HG03378 (cell line): ENCODE results near the gene FAAP100.

ENCODE experiments used
- ATAC-seq: cut with Tn5 transposase; IDR thresholded peaks from one replicate; pipeline ENCODE4 v1.9.1; 2021; ENCODE audit warnings: mild to moderate bottlenecking, moderate library complexity; ENCODE audit not compliant: unreplicated experiment

FAAP100 gene

DNA sequence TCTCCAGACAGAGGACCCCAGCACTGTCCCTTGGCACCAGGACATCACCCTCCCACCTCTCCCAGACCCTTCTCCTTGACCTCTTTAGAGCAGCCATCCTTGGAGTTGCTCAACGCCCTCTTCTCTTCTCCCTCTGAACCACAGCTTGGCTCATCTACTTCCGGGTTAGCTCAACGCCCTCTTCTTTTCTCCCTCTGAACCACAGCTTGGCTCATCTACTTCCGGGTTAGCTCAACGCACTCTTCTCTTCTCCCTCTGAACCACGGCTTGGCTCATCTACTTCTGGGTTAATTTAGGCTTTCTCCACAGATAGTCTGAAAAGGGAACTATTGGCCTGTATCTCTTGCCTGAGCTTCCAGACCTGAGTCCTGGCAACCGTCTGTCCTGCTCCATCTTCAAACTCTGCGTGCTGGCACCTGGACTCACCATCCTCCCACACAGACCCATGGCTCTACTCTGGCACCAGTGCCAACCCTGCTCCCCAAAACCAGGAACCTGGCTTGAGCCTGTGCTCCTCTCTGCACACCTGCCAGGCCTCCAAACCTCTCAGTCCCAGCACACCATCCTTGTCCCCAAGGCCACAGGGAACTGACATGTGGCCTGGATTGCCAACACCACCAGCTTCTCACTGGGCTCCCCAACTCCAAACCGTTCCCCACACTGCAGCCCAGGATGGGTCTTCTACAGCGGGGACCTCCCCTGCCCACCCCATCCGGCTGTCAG, 25.3 kb upstream of the FAAP100 start:
- no peak for ATAC-seq

DNA sequence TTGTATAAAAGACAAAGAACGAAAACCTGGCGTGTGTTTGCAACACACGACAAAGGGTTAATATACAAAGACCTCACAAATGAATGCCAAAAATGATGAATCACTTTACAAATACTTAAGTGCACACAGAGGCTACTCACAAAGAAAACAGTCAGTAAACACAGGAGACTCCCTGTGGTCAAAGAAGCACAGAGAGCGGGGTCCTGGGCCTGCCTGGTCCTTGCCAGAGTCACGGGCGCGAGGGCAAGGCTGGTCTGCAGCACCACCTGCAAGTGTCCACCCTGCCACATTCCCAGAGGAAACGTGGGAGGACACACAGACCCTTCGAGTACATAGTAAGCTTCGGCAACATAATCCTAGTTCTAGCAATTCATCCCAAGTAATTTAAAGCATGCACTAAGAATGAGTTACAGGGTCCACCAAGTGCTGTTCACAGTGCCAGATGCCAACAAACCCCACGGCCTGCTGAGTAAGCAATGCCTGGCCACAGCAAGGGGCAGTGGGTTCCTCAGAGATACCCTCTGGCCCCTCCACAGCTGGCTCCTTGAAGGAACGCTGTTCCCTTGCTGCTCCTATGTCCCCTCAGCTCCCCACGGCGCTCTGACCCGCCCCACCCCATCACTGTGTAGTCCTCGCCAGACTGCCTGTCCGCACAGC, 24.6 kb upstream of the FAAP100 start:
- ATAC-seq, result no peak

DNA sequence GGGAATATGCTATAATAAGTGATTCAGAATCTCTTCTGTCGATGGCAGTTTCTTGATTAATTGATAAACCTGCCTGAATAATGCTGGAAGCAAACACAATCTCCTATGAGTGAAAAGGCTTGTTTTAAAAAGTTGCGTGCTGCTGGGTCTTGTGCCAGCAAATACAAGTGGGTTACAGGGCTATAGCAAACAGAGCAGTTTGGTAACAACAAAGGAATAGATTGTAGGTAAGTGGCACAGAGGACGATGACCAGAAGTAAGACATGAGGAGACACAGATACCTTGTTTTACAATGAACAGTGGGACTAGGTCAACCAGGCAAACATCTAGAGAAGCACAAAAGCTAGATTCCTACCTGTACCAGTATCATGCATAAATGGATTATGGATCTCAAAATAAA, 23.7 kb upstream of the FAAP100 start:
- ATAC-seq, result no peak

DNA sequence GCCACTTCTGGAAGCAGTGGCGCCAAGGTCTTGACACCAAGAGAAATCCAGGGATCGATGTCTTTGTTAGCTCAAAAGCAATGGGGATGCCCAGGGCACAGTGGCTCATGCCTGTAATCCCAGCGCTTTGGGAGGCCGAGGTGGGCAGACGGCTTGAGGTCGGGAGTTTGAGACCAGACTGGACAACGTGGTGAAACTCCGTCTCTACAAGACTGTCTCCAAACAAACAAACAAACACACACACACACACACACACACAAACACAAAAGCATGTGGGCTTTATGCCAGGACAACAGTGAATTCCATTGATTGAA, 22.4 kb upstream of the FAAP100 start:
- no peak for ATAC-seq

DNA sequence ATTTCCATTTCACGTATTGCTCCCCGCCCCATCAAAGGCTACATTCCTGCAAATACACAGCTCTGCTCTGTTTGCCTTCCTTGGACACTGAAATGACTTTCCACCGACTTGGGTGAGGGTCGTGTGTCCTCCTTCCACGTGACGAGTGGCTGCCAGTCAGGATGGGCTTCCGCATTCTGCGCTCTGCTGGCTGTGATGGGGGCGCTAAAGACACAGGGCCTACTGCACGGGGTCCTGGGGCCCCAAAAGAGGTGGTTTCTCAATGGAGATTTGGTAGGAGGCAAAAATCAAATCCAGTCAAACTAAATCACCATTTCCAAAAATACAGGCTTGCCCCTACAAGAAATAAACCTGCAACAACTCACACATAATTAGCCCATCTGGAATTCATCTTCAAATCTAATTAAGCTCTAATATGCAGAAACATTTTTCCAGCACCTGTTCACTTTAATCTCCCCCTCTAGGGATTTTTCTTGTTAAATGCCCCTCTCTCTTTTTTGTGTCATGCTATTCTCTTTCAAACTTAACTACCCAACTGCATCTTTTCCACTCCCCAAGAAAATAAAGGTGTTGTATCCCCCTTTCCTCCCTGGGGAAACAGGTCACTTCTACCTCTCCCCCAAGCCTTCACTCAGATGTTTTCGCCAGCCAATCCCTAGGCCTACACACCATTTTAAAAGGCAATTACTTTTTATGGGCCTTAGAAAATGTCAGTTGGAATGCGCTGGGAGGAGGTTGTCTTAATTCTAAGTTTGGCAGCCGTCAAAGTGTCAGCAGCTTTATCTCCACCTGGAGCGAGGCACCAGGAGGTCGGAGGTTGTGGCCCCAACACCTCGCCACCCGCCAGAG, 21.9 kb upstream of the FAAP100 start:
- no peak for ATAC-seq

DNA sequence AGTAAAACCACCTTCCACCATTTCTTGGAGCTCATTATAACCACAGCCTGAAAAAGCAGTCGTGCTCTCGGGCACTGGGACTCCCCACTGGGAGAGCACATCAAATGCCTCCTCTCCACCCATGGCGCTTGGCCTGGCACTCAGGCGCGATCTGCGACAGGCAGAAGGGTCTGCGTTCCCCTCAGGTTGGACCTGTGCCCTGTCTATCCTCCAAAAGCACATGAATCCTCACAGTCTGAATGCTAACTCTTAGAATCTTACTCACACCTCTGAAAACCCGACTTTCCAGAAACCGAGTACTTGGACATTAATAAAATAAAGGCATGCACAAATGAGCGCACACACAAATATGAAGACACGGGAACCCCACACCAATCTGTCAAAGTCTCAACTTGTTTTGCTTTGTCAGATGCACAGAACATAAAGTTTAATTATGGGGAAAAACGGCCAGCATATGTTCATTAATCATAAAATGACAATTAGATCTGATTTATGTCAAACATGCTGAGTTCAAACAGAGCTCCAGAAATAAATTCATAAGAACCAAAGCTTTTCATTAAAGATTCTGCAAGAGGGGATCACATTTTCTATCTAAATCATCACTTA, 20.5 kb upstream of the FAAP100 start:
- ATAC-seq, result no peak

DNA sequence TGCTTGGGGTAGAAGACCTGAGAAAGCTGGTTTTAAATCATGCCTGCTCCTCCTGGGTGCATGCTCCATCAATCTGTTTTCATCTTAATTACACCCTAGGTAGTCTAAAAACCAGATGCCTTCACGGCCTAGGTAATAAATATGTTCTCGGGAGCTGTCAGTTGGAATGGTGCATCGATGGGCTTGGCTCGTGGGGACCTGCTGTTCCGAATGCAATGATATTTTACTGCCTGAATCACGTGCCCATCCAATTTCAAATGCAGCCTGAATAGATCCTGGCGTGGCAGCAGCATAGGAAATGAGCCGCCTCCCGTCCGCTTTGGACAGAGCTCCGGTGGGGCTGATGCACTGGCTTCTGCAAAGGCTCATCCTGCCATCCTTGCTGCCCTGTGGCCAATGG, 18.8 kb upstream of the FAAP100 start:
- no peak for ATAC-seq

DNA sequence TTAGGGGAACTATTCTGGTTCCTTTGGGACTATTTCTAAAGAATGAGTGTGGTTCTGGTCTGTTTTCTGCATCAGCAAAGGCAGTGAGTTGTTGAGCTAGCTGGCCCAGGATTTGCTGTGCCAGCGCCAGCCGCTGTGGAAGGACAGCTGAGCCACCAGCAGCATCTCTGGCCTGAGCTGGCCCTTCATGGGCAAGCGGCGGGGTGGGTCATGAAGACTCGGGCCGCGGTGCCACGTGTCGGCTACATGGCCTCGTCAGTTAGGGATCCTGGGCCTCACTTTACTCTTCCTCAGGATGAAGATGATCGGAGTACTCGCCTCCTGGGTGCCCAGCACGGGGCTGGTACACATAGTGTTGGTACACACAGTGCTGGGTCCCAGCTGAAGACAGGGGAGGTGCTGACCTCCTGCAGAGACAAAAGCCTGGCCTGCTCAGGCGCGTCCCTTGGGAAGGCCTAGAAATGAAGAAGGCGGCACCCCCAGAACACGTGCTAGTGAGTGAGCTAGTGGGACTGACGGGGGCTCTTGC, 17.9 kb upstream of the FAAP100 start:
- no peak for ATAC-seq

DNA sequence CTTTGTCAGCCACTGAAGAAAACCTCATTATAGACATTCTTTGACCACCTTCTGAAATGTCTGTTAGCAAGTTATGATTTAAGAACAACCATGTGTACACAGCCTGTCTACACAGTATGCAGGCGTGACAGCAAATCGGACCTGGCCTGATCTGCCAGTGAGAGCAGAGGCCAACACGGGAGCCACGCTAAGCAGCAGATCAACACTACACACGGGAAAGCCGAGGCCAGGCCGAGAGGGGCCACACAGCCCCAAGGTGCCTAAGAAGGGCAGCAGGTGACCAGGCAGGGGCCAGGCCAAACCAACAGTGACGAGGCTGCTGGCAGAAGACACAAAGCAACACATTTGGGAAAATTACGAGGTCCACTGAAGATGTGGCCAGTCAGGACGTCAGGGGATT, 16.3 kb upstream of the FAAP100 start:
- ATAC-seq, result no peak

DNA sequence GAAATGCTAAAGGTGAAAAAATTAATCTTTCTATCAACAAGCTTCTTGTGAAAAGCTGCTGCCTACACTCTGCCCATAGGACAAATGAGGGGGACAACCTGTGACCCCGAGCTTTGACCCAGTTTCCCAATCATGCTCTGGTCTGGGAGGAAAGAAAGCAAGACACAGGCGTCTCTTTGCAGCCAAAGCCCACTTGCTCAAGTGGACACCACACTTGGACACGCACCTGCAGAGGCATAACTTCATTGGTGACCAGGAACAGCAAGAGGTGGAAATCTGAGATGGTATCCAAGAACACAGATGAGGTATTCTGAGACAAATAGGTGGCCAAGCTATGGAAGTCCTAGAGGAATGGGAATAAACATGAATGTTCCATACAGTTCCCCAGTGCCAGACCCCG, 15.0 kb upstream of the FAAP100 start:
- ATAC-seq, result no peak

DNA sequence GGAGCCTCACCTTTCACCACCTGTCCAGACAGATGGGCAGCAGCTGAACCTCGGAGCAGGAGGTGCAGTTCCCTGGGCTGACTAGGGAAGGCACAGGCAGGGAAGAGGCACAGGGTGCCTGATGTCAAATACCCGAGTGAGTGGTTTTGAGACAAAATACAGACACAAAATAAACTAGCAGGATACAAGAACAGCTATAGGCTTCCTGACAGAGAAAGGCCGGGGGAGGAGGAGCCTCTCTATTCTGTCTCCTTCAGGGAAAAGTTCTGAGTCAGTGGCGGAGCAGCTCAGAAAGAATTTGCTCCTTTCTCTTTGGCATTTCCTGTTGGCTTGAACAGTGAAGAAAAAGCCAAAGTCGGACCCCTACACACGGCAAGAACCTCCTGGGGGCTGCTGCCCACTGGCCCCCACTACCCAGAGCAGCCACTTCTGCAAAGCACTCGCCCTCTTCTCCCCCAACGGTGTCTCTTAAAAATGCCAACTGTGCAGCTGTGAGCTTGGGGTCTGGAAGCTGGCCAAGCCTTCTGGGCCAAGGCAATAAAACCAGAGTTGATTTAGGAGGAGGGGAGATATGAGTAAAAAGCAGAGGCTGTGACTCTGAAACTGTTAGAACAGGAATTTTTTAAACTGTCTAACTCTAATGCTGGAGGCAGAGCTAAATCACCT, 14.4 kb upstream of the FAAP100 start:
- no peak for ATAC-seq

DNA sequence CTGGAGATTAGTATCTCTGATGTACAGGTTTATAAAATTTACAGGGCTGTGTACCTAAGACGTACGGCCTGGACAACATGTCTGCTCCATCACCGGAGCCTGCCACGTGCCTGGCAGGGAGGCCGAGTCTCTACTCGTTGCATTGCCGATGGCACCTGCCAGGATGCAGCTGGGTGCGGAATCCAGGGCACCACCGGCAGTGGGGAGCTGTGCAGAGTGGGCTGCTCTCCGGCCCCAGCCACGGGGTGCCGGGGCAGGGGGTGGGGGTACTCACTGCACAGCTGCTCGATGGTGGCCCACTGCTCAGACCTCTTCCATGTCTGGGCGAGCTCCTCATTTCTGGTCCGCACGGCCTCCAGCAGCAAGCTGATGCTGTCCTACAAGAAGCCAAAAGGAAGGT, 13.1 kb upstream of the FAAP100 start:
- ATAC-seq, result no peak

DNA sequence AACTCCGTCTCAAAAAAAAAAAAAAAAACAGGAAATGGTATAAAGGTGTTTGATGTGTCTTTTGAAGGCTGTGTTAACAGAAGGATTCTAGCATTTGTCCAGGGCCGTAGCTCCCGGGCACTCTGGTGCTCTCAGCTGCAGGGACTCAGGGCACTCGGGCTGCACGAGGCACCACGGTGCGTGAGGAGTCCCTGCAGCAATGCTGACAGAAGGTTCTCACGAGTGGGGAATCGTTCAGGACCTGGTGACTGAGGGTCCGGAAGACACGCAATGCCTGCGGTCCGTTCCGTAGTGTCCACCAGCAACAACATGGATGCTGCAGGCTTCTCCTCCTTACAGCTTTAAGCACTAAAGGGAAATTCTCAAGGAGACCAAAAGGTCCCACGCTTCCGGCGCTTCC, 12.6 kb upstream of the FAAP100 start:
- no peak for ATAC-seq

DNA sequence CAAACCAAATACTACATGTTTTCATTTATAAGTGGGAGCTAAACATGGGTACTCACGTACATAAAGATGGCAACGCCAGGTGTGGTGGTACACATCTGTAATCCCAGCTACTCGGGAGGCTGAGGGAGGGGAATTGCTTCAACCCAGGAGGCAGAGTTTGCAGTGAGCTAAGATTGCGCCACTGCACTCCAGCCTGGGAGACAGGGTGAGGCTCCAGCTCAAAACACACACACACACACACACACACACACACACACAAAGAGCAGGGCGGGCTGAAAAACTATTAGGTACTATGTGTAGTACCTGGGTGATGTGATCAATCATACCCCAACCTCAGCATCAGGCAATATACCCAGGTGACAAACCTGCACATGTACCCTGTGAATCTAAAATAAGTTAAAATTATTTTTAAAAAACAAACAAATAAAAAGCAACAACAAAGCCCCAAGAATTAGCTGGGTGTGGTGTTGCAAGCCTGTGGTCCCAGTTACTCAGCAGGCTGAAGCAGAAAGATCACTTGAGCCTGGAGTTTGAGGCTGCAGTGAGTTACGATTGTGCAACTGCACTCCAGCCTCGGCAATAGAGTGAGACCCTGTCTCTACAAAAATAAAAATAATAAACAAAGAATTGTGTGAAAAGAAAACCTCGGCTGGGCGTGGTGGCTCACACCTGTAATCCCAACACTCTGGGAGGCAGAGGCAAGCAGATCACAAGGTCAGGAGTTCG, 11.9 kb upstream of the FAAP100 start:
- ATAC-seq, result no peak

DNA sequence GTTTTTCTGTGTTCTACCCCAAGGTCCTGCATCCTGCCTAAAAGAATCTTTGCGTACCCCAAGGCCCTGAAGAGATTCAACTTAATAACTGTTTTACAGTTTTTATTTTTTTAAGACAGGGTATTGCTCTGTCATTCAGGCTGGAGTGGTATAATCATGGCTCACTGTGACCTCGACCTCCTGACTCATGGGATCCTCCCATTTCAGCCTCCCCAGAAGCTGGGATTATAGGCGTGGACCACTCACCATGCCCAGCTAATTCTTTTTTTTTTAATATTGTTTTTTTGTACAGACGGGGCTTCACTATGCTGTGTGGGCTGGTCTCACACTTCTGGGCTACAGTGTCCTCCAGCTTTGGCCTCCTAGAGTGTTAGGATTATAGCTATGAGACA, 9.3 kb upstream of the FAAP100 start:
- ATAC-seq, result no peak

DNA sequence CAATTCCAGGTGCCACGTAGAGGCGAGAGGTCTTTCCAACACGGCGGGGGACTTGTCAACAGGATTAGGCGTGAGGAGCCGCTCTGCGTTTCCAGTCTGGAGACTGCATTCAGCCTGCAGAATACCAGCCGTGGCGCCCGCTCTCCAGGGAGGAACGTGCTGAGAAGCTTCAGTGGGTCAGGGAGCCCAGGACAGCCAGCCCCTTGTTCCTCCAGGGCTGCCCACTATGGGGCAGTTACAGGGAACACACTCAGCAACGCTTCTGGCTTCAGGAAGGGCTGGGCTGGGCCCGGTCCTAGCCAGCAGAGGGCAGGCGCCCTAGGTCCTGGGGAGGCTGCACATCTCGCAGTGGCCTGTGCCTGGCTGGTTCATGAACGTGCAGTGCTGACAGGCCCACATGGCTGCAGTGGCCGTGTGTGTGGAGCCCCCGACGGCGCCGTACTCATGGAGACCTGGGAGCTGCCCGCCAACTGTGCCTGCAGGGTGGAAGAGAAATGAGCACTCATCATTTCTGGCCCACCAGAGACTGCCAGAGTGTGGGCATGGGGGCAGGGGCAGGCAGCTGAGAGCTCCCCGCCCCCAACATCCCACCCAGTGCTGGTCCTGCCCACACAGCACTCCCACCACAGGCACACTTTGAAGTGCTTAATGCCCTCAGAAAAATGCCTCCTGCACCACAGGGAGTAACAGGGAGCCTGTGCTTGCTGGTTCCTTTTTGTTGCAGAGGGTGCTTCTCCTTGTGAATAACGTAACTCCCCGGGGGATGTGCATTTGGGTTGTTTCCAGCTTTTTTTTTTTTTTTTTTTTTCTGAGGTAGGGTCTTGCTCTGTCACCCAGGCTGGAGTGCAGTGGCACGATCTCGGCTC, 7.0 kb upstream of the FAAP100 start:
- ATAC-seq, result no peak

DNA sequence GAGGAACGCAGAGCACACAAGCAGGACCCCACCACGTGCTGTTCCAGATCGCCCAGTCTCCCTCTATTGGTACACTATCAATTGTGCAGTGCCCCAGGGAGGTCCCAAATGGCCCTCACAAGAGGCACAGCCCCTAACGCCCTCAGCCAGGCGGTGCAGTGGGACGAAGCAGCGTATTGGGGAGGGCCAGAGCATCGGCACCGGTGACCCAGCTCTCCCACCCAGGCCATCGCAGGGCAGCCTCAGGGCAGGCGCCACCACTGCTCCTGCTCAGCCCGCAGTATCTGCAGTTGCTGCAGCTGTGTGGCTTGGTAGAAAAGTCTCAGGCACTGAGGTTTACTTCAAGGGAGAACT, 5.9 kb upstream of the FAAP100 start:
- no peak for ATAC-seq

DNA sequence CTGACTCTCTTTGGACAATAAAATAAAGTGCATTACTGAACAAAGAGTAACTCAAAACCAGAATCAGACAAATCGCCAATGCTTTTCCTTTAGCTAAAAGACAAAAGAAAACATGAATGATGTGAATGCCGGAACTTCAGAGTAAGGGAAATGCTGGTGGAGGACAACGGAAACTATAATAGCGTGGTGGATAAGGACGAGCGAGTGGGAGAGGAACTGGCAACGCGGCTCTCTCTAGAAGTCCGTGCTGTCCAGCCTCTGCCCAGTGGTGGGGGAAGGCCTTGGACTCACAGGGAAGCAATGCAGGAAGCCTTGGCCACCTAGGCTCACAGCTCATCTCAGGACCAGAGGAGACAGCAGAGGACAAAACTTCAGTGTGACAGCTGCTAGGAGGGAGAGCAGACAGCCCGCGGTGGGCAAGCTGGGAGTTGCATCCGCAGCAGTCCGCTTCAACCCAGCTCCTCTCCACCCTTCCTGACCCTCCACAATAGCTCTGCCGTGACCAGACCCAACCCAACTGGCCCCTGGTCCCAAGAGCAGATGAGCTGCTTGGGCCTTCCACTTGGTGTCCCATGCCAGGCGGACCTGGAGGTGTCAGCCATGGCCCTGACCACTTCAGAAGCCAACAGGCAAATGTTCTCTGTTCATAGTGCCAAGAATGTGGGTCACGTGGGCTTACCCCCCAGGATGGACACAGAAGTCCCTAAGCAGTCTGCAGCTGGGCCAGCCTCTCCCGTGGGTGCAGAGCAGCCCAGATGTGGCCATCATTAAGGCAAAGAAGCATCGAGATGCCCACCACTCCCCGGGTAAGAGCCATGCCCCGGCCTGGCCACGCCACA, 5.3 kb upstream of the FAAP100 start:
- ATAC-seq, result no peak

DNA sequence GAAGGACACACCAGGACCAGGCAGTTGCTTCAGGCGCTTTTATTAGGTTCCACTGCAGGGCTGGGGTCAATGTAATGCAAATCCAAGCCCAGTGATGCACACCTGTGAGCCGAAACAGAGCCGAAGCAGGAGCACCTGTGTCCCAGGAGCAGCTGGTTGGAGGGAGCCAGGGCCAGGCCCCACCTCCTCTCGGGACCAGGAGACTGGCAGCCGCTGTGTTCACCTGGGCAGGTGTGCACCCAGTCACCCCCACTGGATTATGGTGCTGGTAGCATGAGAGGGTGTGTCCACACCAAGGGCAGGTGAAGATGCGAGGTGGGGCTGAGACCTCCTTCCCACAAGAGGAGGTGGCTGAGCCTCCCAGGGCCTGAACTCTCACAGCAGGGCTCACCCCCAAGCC, 4.7 kb upstream of the FAAP100 start:
- no peak for ATAC-seq
